ENCODE data around the gene RBMS3.

Gene RBMS3

DNA sequence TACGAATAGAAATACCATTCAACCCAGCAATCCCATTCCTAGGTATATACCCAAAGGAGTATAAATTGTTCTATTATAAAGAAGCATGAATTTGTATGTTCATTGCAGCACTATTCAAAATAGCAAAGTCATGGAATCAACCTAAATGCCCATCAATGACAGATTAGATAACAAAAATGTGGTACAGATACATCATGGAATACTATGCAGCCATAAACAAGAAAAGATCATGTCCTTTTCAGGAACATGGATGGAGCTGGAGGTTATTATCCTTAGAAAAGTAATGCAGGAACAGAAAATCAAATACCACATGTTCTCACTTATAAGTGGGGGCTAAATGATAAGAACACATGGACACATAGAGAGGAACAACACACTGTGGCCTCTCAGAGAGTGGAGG lies 571.9 kb downstream of the RBMS3 start:
- no peaks in the 10 kb centered on the region for H3K4me1 Mint-ChIP-seq
- H3K27me3 Mint-ChIP-seq (ENCODE audit: low read depth), result no peaks in the 10 kb centered on the region
- no peak overlapping the region for H3K4me3 Mint-ChIP-seq
- H3K36me3 Mint-ChIP-seq (ENCODE audit: low read depth), result peaks cover 4% of the 10 kb centered on the region
- no peak overlapping the region for H3K27ac Mint-ChIP-seq
- TF ChIP-seq, protein P1, sequence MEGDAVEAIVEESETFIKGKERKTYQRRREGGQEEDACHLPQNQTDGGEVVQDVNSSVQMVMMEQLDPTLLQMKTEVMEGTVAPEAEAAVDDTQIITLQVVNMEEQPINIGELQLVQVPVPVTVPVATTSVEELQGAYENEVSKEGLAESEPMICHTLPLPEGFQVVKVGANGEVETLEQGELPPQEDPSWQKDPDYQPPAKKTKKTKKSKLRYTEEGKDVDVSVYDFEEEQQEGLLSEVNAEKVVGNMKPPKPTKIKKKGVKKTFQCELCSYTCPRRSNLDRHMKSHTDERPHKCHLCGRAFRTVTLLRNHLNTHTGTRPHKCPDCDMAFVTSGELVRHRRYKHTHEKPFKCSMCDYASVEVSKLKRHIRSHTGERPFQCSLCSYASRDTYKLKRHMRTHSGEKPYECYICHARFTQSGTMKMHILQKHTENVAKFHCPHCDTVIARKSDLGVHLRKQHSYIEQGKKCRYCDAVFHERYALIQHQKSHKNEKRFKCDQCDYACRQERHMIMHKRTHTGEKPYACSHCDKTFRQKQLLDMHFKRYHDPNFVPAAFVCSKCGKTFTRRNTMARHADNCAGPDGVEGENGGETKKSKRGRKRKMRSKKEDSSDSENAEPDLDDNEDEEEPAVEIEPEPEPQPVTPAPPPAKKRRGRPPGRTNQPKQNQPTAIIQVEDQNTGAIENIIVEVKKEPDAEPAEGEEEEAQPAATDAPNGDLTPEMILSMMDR (IDR thresholded peaks at IDR 0.05; ENCODE audit: unreplicated experiment in 3 of 3), result no peak
- H3K9me3 Mint-ChIP-seq, result peaks cover 13% of the 10 kb centered on the region

DNA sequence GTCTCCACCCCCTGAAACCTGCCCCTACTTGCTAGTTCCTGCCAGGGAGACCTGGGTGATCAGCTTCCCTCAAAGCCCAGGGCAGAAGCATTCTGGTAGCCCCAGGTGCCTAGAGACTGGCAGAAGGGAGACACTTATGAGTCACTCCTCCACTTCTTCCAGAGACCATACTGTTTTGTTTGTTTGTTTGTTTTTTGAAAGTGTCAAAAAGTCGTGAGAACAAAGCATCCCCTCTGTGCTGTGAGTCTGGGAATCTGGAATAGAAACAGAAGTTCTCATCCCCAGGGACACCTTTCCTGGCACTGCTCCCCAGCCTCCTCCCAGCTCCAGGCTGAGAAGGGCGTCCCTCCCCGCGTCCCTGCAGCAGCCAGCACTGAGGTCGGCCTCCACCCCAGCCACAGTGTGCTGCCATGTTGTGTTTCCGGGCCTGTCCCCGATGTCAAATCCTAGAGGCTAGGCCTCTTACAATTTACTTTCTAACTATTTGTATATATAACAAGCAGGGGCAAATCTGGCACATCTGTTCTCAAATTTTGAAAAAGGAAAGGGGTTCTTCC lies 573.0 kb downstream of the RBMS3 start:
- Mint-ChIP-seq H3K36me3 (ENCODE audit: low read depth) (peaks cover 4% of the 10 kb centered on the region), H3K9me3 (peaks cover 13% of the 10 kb centered on the region), H3K27ac (no peak overlapping the region), H3K4me3 (no peak overlapping the region), H3K27me3 (ENCODE audit: low read depth) (no peaks in the 10 kb centered on the region), H3K4me1 (no peaks in the 10 kb centered on the region)
- TF ChIP-seq, protein P1 (IDR thresholded peaks at IDR 0.05; ENCODE audit: unreplicated experiment in 3 of 3), result no peak

DNA sequence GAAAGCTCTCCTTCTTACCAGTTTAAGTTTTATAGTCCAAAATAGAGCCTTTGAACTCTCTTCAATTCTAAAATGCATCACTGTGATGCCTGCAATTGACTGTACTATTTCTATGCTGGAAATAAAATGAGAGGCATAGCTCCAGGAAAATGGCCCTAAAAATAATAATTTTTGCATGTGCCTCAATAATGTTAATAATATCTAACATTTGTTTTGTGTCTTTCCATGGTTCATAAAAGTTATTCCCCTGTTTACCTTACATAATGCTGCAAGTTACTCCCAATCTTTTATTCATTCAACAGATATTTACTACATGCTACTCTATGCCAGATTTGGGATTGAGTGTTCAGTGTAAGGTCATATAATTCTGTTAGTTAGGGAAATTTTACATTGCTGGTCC lies 574.0 kb downstream of the RBMS3 start:
- Mint-ChIP-seq H3K9me3 (peaks cover 13% of the 10 kb centered on the region), H3K27me3 (ENCODE audit: low read depth) (no peaks in the 10 kb centered on the region), H3K36me3 (ENCODE audit: low read depth) (peaks cover 4% of the 10 kb centered on the region), H3K4me3 (no peak overlapping the region), H3K4me1 (no peaks in the 10 kb centered on the region), H3K27ac (no peak overlapping the region)
- TF ChIP-seq, protein P1 (IDR thresholded peaks at IDR 0.05; ENCODE audit: unreplicated experiment in 3 of 3), result no peak

DNA sequence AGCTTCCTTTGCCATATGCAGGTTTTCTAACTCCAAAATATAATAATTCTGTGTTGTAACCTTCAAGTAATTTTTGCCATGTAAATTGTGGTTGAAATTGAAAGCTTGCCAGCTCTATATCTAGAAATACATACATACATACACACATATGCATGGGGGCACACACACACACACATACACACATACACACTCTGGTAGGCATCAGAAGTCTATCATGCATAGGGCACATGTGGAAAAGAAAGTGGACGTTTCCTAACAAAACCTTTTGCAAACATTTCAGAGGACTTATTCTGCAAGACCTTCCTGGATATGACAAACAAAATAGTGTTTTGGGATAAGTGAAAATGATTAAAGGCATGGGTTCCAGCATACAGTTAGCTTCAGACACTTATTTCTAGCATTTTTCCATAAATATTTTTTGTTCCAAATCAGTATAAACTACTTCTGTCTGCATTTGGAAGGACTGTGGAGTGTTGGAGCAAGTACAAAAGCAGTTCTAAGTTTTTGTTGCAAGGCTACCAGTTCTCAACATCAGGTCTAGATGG lies 578.9 kb downstream of the RBMS3 start:
- H3K4me3 Mint-ChIP-seq, result no peak overlapping the region
- H3K27me3 Mint-ChIP-seq (ENCODE audit: low read depth), result no peaks in the 10 kb centered on the region
- no peaks in the 10 kb centered on the region for H3K9me3 Mint-ChIP-seq
- TF ChIP-seq, protein P1 (IDR thresholded peaks at IDR 0.05; ENCODE audit: unreplicated experiment in 3 of 3), result no peak
- no peaks in the 10 kb centered on the region for H3K4me1 Mint-ChIP-seq
- H3K36me3 Mint-ChIP-seq (ENCODE audit: low read depth), result no peaks in the 10 kb centered on the region
- no peak overlapping the region for H3K27ac Mint-ChIP-seq

DNA sequence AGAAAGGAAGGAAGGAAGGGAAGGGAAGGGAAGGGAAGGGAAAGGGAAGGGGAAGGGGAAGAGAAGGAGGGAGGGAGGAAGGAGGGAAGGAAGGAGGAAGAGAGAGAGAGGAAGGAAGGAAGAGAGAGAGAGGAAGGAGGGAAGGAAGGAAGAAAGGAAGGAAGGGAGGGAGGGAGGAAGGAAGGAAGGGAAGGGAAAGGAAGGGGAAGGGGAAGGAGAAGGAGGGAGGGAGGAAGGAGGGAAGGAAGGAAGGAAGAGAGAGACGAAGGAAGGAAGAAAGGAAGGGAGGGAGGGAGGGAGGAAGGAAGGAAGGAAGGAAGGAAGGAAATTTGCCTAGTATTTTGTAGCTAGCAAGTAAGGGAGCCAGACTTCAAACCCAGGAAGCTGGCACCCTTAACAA lies 583.9 kb downstream of the RBMS3 start:
- no peaks in the 10 kb centered on the region for H3K27me3 Mint-ChIP-seq (ENCODE audit: low read depth)
- no peak overlapping the region for H3K4me3 Mint-ChIP-seq
- TF ChIP-seq, protein P1 (IDR thresholded peaks at IDR 0.05; ENCODE audit: unreplicated experiment in 3 of 3), result no peak
- H3K9me3 Mint-ChIP-seq, result no peaks in the 10 kb centered on the region
- no peaks in the 10 kb centered on the region for H3K36me3 Mint-ChIP-seq (ENCODE audit: low read depth)
- H3K27ac Mint-ChIP-seq, result no peak overlapping the region
- H3K4me1 Mint-ChIP-seq, result no peaks in the 10 kb centered on the region

DNA sequence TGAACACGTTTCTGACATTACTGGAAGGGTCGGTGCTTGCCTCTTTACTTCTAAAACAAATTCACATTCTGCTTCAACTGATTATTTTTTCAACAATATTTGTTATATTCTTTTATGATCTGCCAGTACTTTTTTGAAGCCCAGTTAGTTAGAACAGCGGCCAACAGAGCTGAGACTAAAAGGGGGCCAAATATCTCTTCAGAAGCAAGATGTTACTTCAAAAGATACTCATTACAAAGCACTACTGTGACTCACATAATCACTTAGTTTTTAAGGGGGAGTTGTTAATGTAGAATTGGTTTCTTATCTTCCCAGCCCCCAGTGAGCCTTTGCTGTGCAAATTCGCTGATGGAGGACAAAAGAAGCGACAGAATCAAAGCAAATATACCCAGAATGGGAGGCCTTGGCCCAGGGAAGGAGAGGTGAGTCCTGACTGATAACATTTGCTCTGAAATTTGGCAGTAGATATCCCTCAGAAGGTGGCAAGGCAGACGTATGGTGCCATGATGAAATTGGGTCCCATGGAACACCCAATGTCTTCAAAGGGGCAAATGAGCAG lies 587.8 kb downstream of the RBMS3 start:
- peaks cover 7% of the 10 kb centered on the region for H3K9me3 Mint-ChIP-seq
- no peaks in the 10 kb centered on the region for H3K27me3 Mint-ChIP-seq (ENCODE audit: low read depth)
- H3K4me1 Mint-ChIP-seq, result no peaks in the 10 kb centered on the region
- no peak overlapping the region for H3K4me3 Mint-ChIP-seq
- H3K27ac Mint-ChIP-seq, result no peak overlapping the region
- TF ChIP-seq, protein P1 (IDR thresholded peaks at IDR 0.05; ENCODE audit: unreplicated experiment in 3 of 3), result no peak
- peaks cover 7% of the 10 kb centered on the region for H3K36me3 Mint-ChIP-seq (ENCODE audit: low read depth)
